22Rv1 (cell line): Measurements from ENCODE around the gene RLN3.

Experiments used
- ZFX ChIP-seq: fragments of 450-650 bp; IDR thresholded peaks from 2 replicates; pipeline ENCODE4 v1.6.1; 2017; ENCODE audit warnings: antibody characterized with exemption, borderline replicate concordance
- TF ChIP-seq, protein P1 (sequence below): fragments of 450-650 bp; IDR thresholded peaks from 2 replicates; pipeline ENCODE4 v1.5.1; 2017; ENCODE audit warnings: mild to moderate bottlenecking

DNA sequence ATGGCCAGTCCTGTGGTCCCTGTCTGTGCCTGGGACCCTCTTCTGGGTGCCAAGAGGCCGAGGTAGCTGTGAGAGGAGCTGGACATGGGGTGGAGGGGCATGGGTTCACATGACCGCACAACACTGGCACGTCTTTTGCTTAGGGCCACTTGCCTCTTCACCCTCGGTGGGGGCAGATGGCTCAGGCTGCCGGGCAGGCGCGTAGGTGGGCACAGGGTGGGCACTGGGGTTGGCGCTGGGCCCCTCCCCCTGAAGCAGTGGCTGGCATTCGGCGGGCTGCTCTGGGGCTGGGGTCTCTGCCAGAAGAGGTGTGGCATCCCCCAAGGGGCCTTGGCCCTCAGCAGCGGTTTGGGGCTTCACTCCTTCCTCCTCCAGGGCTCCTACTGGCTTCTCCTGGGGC, 25.6 kb downstream of the RLN3 start:
- TF ChIP-seq, protein P1, sequence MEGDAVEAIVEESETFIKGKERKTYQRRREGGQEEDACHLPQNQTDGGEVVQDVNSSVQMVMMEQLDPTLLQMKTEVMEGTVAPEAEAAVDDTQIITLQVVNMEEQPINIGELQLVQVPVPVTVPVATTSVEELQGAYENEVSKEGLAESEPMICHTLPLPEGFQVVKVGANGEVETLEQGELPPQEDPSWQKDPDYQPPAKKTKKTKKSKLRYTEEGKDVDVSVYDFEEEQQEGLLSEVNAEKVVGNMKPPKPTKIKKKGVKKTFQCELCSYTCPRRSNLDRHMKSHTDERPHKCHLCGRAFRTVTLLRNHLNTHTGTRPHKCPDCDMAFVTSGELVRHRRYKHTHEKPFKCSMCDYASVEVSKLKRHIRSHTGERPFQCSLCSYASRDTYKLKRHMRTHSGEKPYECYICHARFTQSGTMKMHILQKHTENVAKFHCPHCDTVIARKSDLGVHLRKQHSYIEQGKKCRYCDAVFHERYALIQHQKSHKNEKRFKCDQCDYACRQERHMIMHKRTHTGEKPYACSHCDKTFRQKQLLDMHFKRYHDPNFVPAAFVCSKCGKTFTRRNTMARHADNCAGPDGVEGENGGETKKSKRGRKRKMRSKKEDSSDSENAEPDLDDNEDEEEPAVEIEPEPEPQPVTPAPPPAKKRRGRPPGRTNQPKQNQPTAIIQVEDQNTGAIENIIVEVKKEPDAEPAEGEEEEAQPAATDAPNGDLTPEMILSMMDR: no peak
- no peak for TF ChIP-seq ZFX
